ENCODE measurements around the gene AKR1B1.

- TF ChIP-seq GTF2B (IDR thresholded peaks at IDR 0.05; ENCODE audit: extremely low read depth, insufficient read length) (no peak), RUNX1 (IDR thresholded peaks at IDR 0.05; ENCODE audit: low read depth) (no peak), RAD21 (CRISPR knock-in tag; conservative IDR thresholded peaks at IDR 0.05 in 1 of 2, IDR thresholded peaks at IDR 0.05 in 1 of 2) (no peak), TBL1XR1 (IDR thresholded peaks at IDR 0.05; ENCODE audit: low read length in 2 of 2) (no peak), MAX (CRISPR knock-in tag; IDR thresholded peaks at IDR 0.05) (no peak), EP300 (IDR thresholded peaks at IDR 0.05; ENCODE audit: low read length) (no peak), RERE (CRISPR knock-in tag; IDR thresholded peaks at IDR 0.05; ENCODE audit: borderline replicate concordance) (no peak), TAF1 (IDR thresholded peaks at IDR 0.05; ENCODE audit: control insufficient read depth, extremely low read depth, insufficient read depth, low read length, severe bottlenecking) (no peak), TBP (optimal IDR thresholded peaks at IDR 0.05; ENCODE audit: low read depth, low read length) (no peak), MAZ (CRISPR knock-in tag; conservative IDR thresholded peaks at IDR 0.05 in 1 of 2, IDR thresholded peaks at IDR 0.05 in 1 of 2) (no peak), SMAD3 (CRISPR knock-in tag; conservative IDR thresholded peaks at IDR 0.05) (no peak), POLR2A (conservative IDR thresholded peaks at IDR 0.05) (no peak), GTF2F1 (IDR thresholded peaks at IDR 0.05; ENCODE audit: low read depth, low read length) (no peak)
- TF ChIP-seq, protein P1, sequence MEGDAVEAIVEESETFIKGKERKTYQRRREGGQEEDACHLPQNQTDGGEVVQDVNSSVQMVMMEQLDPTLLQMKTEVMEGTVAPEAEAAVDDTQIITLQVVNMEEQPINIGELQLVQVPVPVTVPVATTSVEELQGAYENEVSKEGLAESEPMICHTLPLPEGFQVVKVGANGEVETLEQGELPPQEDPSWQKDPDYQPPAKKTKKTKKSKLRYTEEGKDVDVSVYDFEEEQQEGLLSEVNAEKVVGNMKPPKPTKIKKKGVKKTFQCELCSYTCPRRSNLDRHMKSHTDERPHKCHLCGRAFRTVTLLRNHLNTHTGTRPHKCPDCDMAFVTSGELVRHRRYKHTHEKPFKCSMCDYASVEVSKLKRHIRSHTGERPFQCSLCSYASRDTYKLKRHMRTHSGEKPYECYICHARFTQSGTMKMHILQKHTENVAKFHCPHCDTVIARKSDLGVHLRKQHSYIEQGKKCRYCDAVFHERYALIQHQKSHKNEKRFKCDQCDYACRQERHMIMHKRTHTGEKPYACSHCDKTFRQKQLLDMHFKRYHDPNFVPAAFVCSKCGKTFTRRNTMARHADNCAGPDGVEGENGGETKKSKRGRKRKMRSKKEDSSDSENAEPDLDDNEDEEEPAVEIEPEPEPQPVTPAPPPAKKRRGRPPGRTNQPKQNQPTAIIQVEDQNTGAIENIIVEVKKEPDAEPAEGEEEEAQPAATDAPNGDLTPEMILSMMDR (IDR thresholded peaks at IDR 0.05 in 2 of 3, conservative IDR thresholded peaks at IDR 0.05 in 1 of 3; ENCODE audit: insufficient read depth in 2 of 3, low read depth in 1 of 3, low read length in 3 of 3): no peak
These were observed 39.8 kb downstream of the AKR1B1 start for GRCh38 chr7:134419085-134419484.
